Prostate gland (tissue), 2 donors: Measurements from ENCODE around the gene MRTFB. TPM values are rescaled to one million over a fixed set of nuclear protein-coding genes. Genes with fewer than 3 reads are reported as not detected.

Source experiments
- DNase-seq: peaks from one replicate; pipeline ENCODE4 v3.0.0-alpha.2; 2019; ENCODE audit warnings: low spot score
- H3K27ac ChIP-seq, 2 donors: fragments of 200-600 bp; sonication (generic); 2 replicates each; pipeline ENCODE4 v1.5.1; 2017 to 2019
- H3K27me3 ChIP-seq: fragments of 200-600 bp; sonication (generic); replicated peaks from 2 replicates; pipeline ENCODE4 v1.5.1; 2019; ENCODE audit not compliant: insufficient read depth
- H3K36me3 ChIP-seq, 2 donors: fragments of 200-600 bp; sonication (generic); 1 replicate in 1 of 2; 2 replicates in 1 of 2; pipeline versions ENCODE4 v1.5.1 to v1.8.1; 2017 to 2019
- H3K4me1 ChIP-seq: fragments of 200-600 bp; sonication (generic); replicated peaks from 2 replicates; pipeline ENCODE4 v1.5.1; 2019
- H3K4me3 ChIP-seq, 2 donors: fragments of 200-600 bp; sonication (generic); 2 replicates each; pipeline ENCODE4 v1.5.1; 2017 to 2019
- H3K9me3 ChIP-seq: fragments of 200-600 bp; sonication (generic); 2 replicates; pipeline ENCODE4 v1.5.1; 2017
- CTCF ChIP-seq, 4 experiments: fragments of 200-600 bp in 2 of 4; fragments of 450-650 bp in 2 of 4; sonication (generic) in 2 of 4; IDR thresholded peaks; 1 replicate in 3 of 4; 2 replicates in 1 of 4; pipeline ENCODE4 v1.5.1; 2016 to 2019; ENCODE audit warnings: antibody characterized with exemption in 4 of 4, mild to moderate bottlenecking in 2 of 4, moderate library complexity in 2 of 4
- POLR2A ChIP-seq: fragments of 450-650 bp; IDR thresholded peaks from one replicate; pipeline ENCODE4 v1.6.1; 2016; ENCODE audit warnings: antibody characterized with exemption, mild to moderate bottlenecking
- POLR2AphosphoS5 ChIP-seq: sonication (generic); formaldehyde crosslinking; IDR thresholded peaks from one replicate; pipeline ENCODE4 v1.6.1; 2017; ENCODE audit warnings: antibody characterized with exemption
- WGBS: methylation state at CpG from one replicate; pipeline ENCODE4 v1.1.5; 2018; 5-methylcytosine and 5-hydroxymethylcytosine counted together
- intact Hi-C: fragments of 100-400 bp; cut with DNase I; formaldehyde crosslinking; loops from one replicate; pipeline ENCODE4 v1.14.2; 2022
- total RNA-seq, 2 donors: library from RNA; depleted of rRNA; stranded (reverse); fragments of >200 nt; gene quantifications; one replicate each; pipeline ENCODE4 v1.1.0, GENCODE V29; 2016

MRTFB gene
- total RNA-seq, 2 donors from 2014 or later: 46.5 to 102 TPM

DNA sequence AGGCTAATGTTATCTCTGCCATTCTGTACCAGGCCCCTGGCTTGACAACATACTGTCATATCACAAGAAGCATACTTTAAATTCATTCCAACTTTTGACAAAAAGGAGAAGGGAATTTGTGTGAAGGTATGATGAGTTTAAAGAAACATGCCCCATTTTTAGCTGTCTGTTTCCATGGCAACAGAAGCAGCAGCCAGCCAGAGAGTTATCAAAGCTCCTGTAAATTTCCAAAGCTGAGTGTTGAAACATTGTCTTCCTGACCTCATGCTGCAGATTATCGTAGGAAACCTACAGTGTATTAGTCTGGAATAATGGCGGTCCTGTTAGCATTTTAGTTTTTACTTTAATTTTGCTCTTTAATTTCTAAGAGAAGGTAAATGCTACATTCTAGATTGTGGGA lies 124.9 kb downstream of the MRTFB start:
- WGBS: 73% methylated on average over 2 of the region's 2 CpGs
- TF ChIP-seq CTCF (IDR thresholded peaks at IDR 0.05) (no peak), POLR2A (no peak), POLR2AphosphoS5 (no peak)
- no peaks in the 10 kb centered on the region for H3K4me1 ChIP-seq
- no peak for DNase-seq
- no peaks in the 10 kb centered on the region for H3K9me3 ChIP-seq
- H3K27ac ChIP-seq: no peak overlapping the region
- no peak overlapping the region for H3K4me3 ChIP-seq
- intact Hi-C loops: no loop called here
- no peaks in the 10 kb centered on the region for H3K36me3 ChIP-seq
- no peaks in the 10 kb centered on the region for H3K27me3 ChIP-seq

DNA sequence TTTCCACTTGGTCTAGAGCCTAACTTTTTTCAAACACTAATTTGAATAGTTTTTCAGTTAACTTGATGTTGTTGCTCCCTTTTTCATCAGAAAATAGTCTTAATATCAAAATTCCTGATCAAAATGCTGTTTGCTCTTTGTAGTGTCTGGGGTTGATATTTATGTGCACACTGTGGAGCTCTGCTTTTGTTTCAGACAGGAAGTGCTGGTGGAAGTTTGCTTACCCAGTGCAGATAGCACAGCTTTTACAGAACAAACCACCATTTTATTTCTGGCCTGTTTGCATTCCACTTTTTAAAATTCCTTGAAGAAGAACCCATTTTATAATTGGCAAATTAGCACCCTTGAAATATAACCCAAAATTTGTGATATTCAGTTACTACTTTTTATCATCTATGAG lies 125.4 kb downstream of the MRTFB start:
- H3K4me3 ChIP-seq: no peak overlapping the region
- H3K9me3 ChIP-seq: no peaks in the 10 kb centered on the region
- H3K27me3 ChIP-seq: no peaks in the 10 kb centered on the region
- intact Hi-C loops: no loop called here
- H3K4me1 ChIP-seq: no peaks in the 10 kb centered on the region
- DNase-seq: no peak
- TF ChIP-seq POLR2AphosphoS5 (no peak), POLR2A (no peak), CTCF (IDR thresholded peaks at IDR 0.05) (no peak)
- H3K36me3 ChIP-seq: no peaks in the 10 kb centered on the region
- H3K27ac ChIP-seq: no peak overlapping the region

GRCh38 chr16:14198012-14198411 lies 126.9 kb downstream of the MRTFB start:
- Histone ChIP-seq H3K4me3 (no peak overlapping the region), H3K4me1 (peaks cover 1% of the 10 kb centered on the region), H3K9me3 (no peaks in the 10 kb centered on the region), H3K27me3 (no peaks in the 10 kb centered on the region), H3K36me3 (no peaks in the 10 kb centered on the region), H3K27ac (no peak overlapping the region)
- intact Hi-C loops: no loop called here
- no peak for TF ChIP-seq POLR2A
- no peak for TF ChIP-seq POLR2AphosphoS5
- TF ChIP-seq CTCF (IDR thresholded peaks at IDR 0.05): no peak
- no peak for DNase-seq

- Histone ChIP-seq H3K9me3 (no peaks in the 10 kb centered on the region), H3K36me3 (no peaks in the 10 kb centered on the region), H3K27ac (no peak overlapping the region), H3K4me3 (no peak overlapping the region), H3K27me3 (no peaks in the 10 kb centered on the region), H3K4me1 (peaks cover 5% of the 10 kb centered on the region)
- TF ChIP-seq CTCF (IDR thresholded peaks at IDR 0.05): no peak
- no peak for TF ChIP-seq POLR2AphosphoS5
- no peak for TF ChIP-seq POLR2A
- WGBS: 83% methylated on average over 1 of the region's 1 CpG
- intact Hi-C loops: no loop called here
- DNase-seq: no peak
Measured at GRCh38 chr16:14198572-14198971, 127.5 kb downstream of the MRTFB start.

GRCh38 chr16:14199199-14199598 lies 128.1 kb downstream of the MRTFB start:
- Histone ChIP-seq H3K36me3 (no peaks in the 10 kb centered on the region), H3K27ac (no peak overlapping the region), H3K9me3 (no peaks in the 10 kb centered on the region), H3K27me3 (no peaks in the 10 kb centered on the region), H3K4me3 (no peak overlapping the region), H3K4me1 (peaks cover 5% of the 10 kb centered on the region)
- TF ChIP-seq POLR2AphosphoS5: no peak
- TF ChIP-seq CTCF (IDR thresholded peaks at IDR 0.05): no peak
- TF ChIP-seq POLR2A: no peak
- DNase-seq: no peak
- intact Hi-C loops: no loop called here
- WGBS: 78% methylated on average over 4 of the region's 4 CpGs
